ENCODE measurements around the gene CPXM1. TPM values are rescaled to one million over a fixed set of nuclear protein-coding genes. Genes with fewer than 3 reads are reported as not detected.

CPXM1 gene
- total and polyA plus RNA-seq, 2 experiments from 2014 or later = 57.8 to 66.3 TPM

DNA sequence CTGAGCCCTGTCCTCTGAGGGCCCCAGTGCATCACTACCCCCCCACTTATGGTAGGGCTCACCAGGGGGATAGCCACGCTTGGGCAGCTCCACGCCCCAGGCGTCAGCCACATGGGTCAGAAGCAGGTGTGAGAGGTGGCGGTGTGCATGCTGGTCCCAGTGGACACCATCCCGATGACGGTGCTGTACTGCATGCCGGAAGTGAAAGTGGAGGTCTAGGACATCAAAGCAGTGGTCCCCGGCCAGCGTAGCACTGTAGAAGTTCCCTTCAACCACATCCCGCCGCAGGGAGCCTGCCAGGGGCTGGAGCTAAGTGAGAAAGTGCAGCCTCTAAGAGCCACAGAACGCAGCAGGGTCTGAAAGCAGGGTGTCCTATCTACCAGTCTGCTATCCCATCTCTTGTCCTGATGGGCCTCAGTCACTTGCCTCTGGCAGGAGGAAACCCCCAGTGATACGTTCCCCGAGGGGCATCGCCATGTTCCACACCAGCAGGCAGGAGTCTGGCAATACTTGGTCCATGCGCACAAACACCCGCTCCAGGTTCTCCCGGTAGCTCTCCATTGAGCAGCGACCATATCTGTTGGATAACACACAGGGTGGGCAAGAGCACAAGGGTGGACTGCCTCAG, 37.9 kb upstream of the CPXM1 start:
- H3K36me3 ChIP-seq (replicated peaks; ENCODE audit: insufficient read depth, low read depth) = no peaks in the 10 kb centered on the region
- H3K4me3 ChIP-seq = no peak overlapping the region
- H3K4me1 ChIP-seq (ENCODE audit: insufficient read depth) = peaks cover 15% of the 10 kb centered on the region
- DNase-seq (ENCODE audit: low spot score) = no peak
- H3K9me3 ChIP-seq (ENCODE audit: low read depth) = no peaks in the 10 kb centered on the region
- H3K4me2 ChIP-seq = no peak overlapping the region
- peaks cover 31% of the 10 kb centered on the region for H3K79me2 ChIP-seq
- H4K20me1 ChIP-seq (ENCODE audit: insufficient read depth, poor library complexity, severe bottlenecking) = no peaks in the 10 kb centered on the region
- WGBS (ENCODE audit: low lambda C conversion rate, missing lambda C conversion rate) = 98% methylated on average over 19 of the region's 19 CpGs
- no peak overlapping the region for H3K27ac ChIP-seq
- H3K9me2 ChIP-seq (replicated peaks; ENCODE audit: insufficient read depth) = no peaks in the 10 kb centered on the region
- H3K27me3 ChIP-seq = no peaks in the 10 kb centered on the region
- TF ChIP-seq EZH2 (IDR thresholded peaks at IDR 0.05; ENCODE audit: borderline replicate concordance) (no peak), EZH2phosphoT487 (IDR thresholded peaks at IDR 0.05; ENCODE audit: low read depth, severe bottlenecking, unreplicated experiment) (no peak), CTCF (IDR thresholded peaks at IDR 0.05; ENCODE audit: poor library complexity) (no peak)
- no peak overlapping the region for H2AFZ ChIP-seq

DNA sequence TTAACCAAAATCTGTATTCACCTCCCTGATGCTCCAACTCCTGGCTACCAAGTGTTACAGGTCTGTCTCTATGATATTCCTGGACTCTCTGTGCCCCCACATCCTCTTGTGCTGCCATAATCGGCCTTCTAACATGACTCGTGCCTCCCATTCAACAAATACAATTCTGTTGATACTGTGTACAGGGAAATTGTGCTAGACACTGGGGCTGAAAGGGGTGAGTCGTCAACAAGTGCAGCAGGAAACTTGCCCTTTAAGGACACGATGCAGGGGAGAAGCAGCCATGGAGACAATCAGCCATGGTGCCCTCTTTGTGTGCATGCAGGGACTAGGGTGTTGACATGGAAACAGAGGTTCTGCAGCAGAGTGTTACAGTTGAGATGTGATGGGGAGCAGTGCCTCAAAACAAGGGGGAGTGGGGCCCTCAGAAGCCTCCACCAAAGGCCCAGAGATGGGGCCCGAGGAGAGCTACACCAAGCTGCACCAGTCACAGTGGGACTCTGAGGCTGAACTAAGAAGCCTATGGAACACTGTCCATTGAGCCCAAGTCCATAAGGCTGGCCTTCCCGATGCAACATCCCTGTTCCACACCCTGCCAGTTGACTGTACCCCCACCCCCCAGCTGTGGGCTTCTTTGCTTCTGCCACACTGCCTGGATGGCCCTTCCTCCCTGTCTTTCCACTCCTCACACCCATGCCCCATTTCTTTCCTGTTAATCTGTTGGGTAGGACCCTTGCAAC, 37.0 kb upstream of the CPXM1 start:
- H3K79me2 ChIP-seq = peaks cover 22% of the 10 kb centered on the region
- WGBS (ENCODE audit: low lambda C conversion rate, missing lambda C conversion rate) = 98% methylated on average over 6 of the region's 6 CpGs
- TF ChIP-seq EZH2phosphoT487 (IDR thresholded peaks at IDR 0.05; ENCODE audit: low read depth, severe bottlenecking, unreplicated experiment) (no peak), EZH2 (IDR thresholded peaks at IDR 0.05; ENCODE audit: borderline replicate concordance) (no peak), CTCF (IDR thresholded peaks at IDR 0.05; ENCODE audit: poor library complexity) (no peak)
- H3K4me2 ChIP-seq = no peak overlapping the region
- no peaks in the 10 kb centered on the region for H4K20me1 ChIP-seq (ENCODE audit: insufficient read depth, poor library complexity, severe bottlenecking)
- no peak overlapping the region for H2AFZ ChIP-seq
- H3K9me2 ChIP-seq (replicated peaks; ENCODE audit: insufficient read depth) = no peaks in the 10 kb centered on the region
- no peaks in the 10 kb centered on the region for H3K27me3 ChIP-seq
- DNase-seq (ENCODE audit: low spot score) = no peak
- H3K9me3 ChIP-seq (ENCODE audit: low read depth) = no peaks in the 10 kb centered on the region
- H3K27ac ChIP-seq = no peak overlapping the region
- peaks cover 15% of the 10 kb centered on the region for H3K4me1 ChIP-seq (ENCODE audit: insufficient read depth)
- H3K4me3 ChIP-seq = no peak overlapping the region
- no peaks in the 10 kb centered on the region for H3K36me3 ChIP-seq (replicated peaks; ENCODE audit: insufficient read depth, low read depth)

DNA sequence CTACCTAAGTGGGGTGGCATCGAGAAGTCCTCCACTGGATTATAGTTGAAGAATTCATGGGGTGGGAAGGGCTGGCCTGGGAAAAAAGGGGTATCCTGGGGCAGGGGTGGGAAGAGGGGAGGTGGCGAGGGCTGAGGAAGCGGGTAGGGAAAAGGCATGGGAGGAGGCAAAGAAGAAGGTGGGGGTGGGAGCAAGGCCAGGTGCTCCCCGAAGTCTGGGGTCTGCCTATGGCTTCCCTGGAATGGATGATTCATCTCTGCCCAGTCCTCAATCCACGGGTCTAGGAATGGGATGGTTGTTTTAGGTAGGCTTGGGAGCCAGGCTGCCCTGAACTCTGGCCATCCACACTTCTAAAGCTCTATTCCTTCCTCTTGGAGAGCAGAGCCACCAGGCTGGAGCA, 35.6 kb upstream of the CPXM1 start:
- TF ChIP-seq CTCF (IDR thresholded peaks at IDR 0.05; ENCODE audit: poor library complexity) (no peak), EZH2phosphoT487 (IDR thresholded peaks at IDR 0.05; ENCODE audit: low read depth, severe bottlenecking, unreplicated experiment) (no peak)
- Histone ChIP-seq H3K27me3 (no peaks in the 10 kb centered on the region), H4K20me1 (ENCODE audit: insufficient read depth, poor library complexity, severe bottlenecking) (no peaks in the 10 kb centered on the region), H2AFZ (no peak overlapping the region), H3K9me3 (ENCODE audit: low read depth) (no peaks in the 10 kb centered on the region), H3K4me2 (no peak overlapping the region), H3K36me3 (replicated peaks; ENCODE audit: insufficient read depth, low read depth) (no peaks in the 10 kb centered on the region), H3K9me2 (replicated peaks; ENCODE audit: insufficient read depth) (no peaks in the 10 kb centered on the region), H3K4me1 (ENCODE audit: insufficient read depth) (peaks cover 11% of the 10 kb centered on the region), H3K79me2 (peaks cover 13% of the 10 kb centered on the region), H3K27ac (no peak overlapping the region), H3K4me3 (no peak overlapping the region)
- 100% methylated on average over 4 of the region's 5 CpGs for WGBS (ENCODE audit: low lambda C conversion rate, missing lambda C conversion rate)
- DNase-seq (ENCODE audit: low spot score) = no peak

Data from hepatocyte (in vitro differentiated cells).